Glomerular endothelial cell (primary cell): ENCODE results near the gene SGCD. TPM values are rescaled to one million over a fixed set of nuclear protein-coding genes. Genes with fewer than 3 reads are reported as not detected.

Experiments
- DNase-seq: peaks from one replicate; pipeline ENCODE4 v3.0.0-alpha.2; 2011; ENCODE audit warnings: low read depth, low spot score; ENCODE audit errors: extremely low read depth
- total RNA-seq: library from RNA; depleted of rRNA; stranded (reverse); fragments of >200 nt; gene quantifications from 2 replicates; pipeline ENCODE4 v1.2.3, GENCODE V29; 2015

SGCD gene
- 0.05 TPM in 1 of 2 replicates, not detected in the other for total RNA-seq

- no peak for DNase-seq
These were observed at the start of gene SGCD for GRCh38 chr5:156326718-156327259. Gene SGCD, plus strand, starts transcription at chr5:156327164.

- DNase-seq, result no peak
These were observed 49.7 kb upstream of the SGCD start for GRCh38 chr5:156277290-156277689.

- no peak for DNase-seq
These were observed 31.5 kb upstream of the SGCD start for GRCh38 chr5:156295431-156295830.

GRCh38 chr5:156310115-156310514, 16.8 kb upstream of the SGCD start:
- no peak for DNase-seq

GRCh38 chr5:156312897-156313694, 13.9 kb upstream of the SGCD start:
- no peak for DNase-seq

GRCh38 chr5:156314416-156314815, 12.5 kb upstream of the SGCD start:
- DNase-seq, result no peak

GRCh38 chr5:156322666-156323065, 4.3 kb upstream of the SGCD start:
- no peak for DNase-seq

- DNase-seq, result no peak
These were observed 332 bp downstream of the SGCD start for GRCh38 chr5:156327296-156327695.

- no peak for DNase-seq
These were observed 1.2 kb downstream of the SGCD start for GRCh38 chr5:156328161-156328560.

GRCh38 chr5:156328766-156329165, 1.8 kb downstream of the SGCD start:
- no peak for DNase-seq

GRCh38 chr5:156329171-156329611, 2.2 kb downstream of the SGCD start:
- no peak for DNase-seq

- DNase-seq, result no peak
These were observed 3.3 kb downstream of the SGCD start for GRCh38 chr5:156330141-156330870.

GRCh38 chr5:156331181-156331580, 4.2 kb downstream of the SGCD start:
- no peak for DNase-seq

- no peak for DNase-seq
These were observed 4.9 kb downstream of the SGCD start for GRCh38 chr5:156331845-156332244.

- no peak for DNase-seq
These were observed 5.3 kb downstream of the SGCD start for GRCh38 chr5:156332245-156332644.

GRCh38 chr5:156339139-156339841, 12.3 kb downstream of the SGCD start:
- no peak for DNase-seq

GRCh38 chr5:156340893-156341292, 13.9 kb downstream of the SGCD start:
- no peak for DNase-seq

GRCh38 chr5:156350256-156350655, 23.3 kb downstream of the SGCD start:
- no peak for DNase-seq

GRCh38 chr5:156351423-156351822, 24.5 kb downstream of the SGCD start:
- DNase-seq, result no peak

GRCh38 chr5:156354571-156354970, 27.6 kb downstream of the SGCD start:
- DNase-seq, result no peak

- no peak for DNase-seq
These were observed 29.3 kb downstream of the SGCD start for GRCh38 chr5:156356238-156356637.
